Stimulated activated CD4-positive, alpha-beta T cell treated with anti-CD3 and anti-CD28 coated beads, Interleukin-2, amount 100 ng/mL, for 4 hours (primary cell): ENCODE measurements around the gene MFSD2B.

Experiments used
- DNase-seq: peaks from one replicate; pipeline ENCODE4 v3.0.0-alpha.2; 2020; ENCODE audit warnings: low read depth

MFSD2B gene

DNA sequence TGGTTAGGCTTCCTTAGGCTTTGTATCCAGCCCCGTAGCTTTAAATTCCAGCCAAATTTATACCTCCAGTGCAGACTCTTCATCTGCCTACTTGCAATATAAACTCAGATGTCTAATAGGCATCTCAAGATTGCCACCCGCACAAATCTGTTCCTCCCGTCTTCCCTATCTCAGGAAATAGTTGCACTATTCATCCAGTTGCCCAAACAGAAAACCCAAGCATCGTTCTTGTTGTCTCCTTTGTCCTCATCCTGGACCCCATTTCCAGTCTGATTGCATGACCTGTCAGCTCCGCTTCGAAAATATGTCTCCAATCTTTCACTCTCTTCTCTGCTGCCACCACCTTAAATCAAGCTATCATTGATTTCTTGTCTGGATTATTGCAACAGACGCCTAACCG is 41.9 kb downstream of the MFSD2B start:
- no peak for DNase-seq

DNA sequence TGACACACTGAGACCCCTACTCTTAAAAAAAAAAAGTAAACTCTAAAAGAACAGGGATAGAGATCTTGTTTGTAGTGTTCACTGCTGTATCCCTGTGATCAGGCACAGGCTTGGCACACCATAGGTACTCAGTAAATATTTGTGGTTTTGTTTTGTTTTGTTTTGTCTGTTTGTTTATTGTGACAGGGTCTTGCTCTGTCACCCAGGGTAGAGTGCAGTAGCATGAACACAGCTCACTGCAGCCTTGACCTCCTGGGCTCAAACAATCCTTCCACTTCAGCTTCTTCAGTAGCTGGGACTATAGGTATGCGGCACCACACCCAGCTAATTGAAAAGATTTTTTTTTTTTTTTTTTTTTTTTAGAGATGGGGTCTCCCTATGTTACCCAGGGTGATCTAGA is 43.1 kb downstream of the MFSD2B start:
- DNase-seq, result no peak

DNA sequence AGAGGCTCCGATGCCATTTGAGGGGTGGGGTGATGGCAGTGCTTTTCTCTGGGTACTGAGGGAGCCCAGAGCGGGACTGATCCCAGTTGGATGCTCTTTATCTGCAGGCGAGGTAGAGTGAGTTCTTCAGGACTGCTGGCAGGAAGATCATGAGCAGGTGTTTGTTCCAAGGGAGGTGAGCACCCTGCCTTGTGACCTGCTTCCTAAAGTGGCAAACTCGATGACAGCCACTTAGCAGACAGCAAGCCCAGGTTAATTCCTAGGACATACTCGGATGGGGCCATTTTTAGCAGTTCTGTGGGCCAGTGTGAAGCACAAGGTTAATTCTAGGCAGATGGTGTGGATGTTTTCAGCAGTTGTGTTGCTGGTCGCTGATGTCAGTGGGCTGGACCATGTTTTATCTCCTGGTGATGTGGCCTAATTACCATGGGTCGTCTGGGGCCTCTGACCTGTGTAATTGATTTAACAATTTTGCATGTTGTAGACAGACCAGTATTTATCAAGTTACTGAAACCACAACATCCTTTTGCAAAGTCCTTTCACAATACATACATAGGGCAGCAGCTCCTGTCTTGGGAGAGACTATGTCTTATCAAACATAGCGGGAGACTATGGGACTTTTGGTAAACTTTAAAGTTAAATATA is 44.6 kb downstream of the MFSD2B start:
- DNase-seq, result no peak

DNA sequence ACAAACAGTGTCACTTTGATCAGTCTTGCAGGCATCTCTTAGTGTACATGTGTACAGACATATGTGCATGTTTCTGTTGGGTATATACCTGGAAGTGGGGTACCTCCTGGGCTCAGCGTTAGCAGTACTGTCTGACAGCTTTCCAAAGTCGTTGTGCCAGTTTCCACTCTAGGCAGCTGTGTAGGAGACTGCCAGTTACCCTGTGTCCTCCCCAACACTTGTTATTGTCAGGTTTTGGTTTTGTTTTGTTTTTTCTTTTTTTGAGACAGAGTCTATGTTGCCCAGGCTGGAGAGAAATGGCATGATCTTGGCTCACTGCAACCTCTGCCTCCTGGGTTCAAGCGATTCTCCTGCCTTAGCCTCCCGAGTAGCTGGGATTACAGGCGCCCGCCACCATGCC is 45.9 kb downstream of the MFSD2B start:
- no peak for DNase-seq

DNA sequence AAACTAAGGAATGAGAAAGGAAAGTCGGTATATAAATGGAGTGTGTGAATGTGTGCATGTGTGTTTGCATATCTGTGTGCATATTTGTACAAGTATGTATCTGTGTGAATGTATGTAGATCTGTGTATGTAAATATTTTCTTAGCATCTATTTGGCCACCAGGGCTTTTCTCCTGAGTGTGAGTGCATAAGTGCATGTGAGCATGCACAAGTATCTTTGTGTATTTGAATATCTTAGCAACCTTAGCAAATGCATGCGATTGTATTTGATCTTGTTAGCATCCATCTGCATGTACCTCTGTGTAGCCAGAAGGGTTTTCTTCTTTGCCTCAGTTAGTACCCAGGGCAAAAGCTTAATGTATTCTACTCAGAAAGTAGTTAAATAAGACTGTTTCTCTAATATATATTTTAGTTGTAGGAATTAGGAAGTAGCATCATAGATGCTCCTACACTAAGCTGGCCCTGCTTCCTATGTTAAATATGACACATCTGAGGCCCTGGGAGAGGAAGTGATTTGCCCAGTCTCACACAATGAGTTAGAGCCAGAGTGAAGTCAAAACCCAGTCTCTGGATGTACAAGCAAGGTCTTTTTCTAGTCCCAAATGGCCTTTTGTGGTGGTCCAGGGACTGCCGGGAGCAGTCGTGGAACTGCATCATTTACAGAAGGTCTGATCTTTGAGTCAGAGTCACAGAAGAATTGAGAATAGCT is 48.8 kb downstream of the MFSD2B start:
- DNase-seq, result no peak

DNA sequence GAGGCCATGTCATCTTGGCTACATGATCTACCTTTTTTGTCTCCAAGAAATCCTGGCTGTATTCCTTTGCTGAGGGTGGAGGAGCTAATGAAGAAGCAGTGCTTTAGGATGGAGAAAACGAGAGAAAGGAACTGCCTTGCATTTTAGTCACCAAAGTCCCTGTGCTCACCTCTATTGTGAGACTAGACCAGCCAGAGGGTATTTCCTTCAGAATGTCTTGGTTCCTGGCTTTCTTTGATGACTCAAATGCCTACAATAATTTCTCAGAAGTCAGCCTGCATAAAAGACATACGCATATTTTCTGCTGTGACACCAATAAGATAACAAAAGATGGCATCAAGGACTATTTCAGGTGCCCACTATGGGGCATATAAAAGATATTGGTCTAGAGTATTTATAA is 55.5 kb downstream of the MFSD2B start:
- no peak for DNase-seq

DNA sequence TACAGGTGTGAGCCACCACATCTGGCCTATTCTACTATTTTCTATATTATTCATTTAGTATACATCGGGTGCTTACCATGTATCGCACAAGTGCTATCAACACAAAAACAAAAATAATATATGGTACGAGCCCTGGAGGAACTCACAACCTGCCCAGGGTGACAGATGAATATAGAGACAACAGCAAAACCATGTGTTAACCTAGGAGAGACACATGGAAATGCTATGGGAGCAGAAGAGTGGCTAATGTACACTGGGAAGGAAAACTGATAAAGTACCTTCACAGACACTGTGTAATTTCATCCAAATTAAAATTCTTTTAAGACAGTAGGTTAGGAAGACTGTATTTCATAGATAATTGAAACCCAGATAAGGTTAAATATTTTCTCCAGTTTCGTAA is 62.4 kb downstream of the MFSD2B start:
- DNase-seq, result no peak

DNA sequence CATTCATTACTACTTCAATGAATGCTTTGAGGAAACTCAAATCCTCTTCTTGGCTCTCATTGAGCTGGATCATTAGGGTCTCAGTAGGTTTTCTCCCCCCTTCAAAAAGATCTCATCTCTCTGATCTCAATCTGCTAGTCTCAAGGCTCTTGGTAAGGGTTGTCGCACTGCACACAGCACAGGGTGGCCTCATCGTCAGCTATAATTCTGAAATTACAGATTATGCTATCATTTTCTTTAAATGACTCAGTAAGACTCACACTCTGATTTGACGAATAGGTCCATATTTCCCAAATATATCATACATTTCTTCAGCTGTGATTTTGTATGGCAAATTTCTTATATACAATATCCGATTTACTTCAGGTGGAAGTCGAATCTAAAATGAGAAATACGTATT is 63.9 kb downstream of the MFSD2B start:
- DNase-seq, result no peak

DNA sequence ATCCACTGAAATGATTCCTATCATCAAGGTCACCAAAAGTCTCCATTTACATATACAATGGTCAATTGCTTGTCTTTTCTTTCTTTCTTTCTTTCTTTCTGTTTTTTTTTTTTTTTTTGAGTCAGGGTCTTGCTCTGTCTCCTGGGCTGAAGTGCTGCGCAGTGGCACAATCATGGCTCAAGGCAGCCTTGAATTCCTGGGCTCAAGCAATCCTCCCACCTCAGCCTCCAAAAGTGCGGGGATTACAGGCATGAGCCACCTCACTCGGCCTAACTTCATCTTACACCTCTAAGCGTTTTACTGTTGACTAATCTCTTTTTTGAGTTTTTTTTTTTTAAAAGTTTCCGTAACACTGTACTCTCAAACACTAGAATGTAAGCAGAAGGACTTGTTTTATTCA is 65.4 kb downstream of the MFSD2B start:
- DNase-seq, result no peak
